HepG2 (cell line): ENCODE results near the gene ENTPD6. TPM values are rescaled to one million over a fixed set of nuclear protein-coding genes. Genes with fewer than 3 reads are reported as not detected.
"Not testable (repeated sequence)": the region's sequence is repeated elsewhere in the genome, so short reads cannot be mapped to it uniquely, and the experiment has no call there.

Source experiments
- FOXP1 ChIP-seq, 2 experiments: fragments of 450-650 bp in 1 of 2; IDR thresholded peaks; 2 replicates each; pipeline ENCODE4 v1.6.1; 2017 to 2018; ENCODE audit warnings: antibody characterized with exemption in 1 of 2
- KDM5B ChIP-seq: sonication (generic); formaldehyde crosslinking; IDR thresholded peaks from 2 replicates; pipeline ENCODE4 v1.4.0; 2020; ENCODE audit warnings: missing genetic modification reagents, mild to moderate bottlenecking, borderline replicate concordance
- MIXL1 ChIP-seq: IDR thresholded peaks from 2 replicates; pipeline ENCODE4 v1.6.1; 2016
- NFKBIZ ChIP-seq: IDR thresholded peaks from 2 replicates; pipeline ENCODE4 v1.6.1; 2018; ENCODE audit warnings: missing genetic modification reagents, missing compliant biosample characterization
- PITX1 ChIP-seq: sonication (generic); formaldehyde crosslinking; IDR thresholded peaks from 2 replicates; pipeline ENCODE4 v1.5.1; 2020; ENCODE audit warnings: mild to moderate bottlenecking, missing genetic modification reagents
- SOX6 ChIP-seq, 2 experiments: fragments of 450-650 bp in 1 of 2; sonication (generic) in 1 of 2; formaldehyde crosslinking in 1 of 2; IDR thresholded peaks; 2 replicates each; pipeline versions ENCODE4 v1.4.0 to v1.6.1; 2017 to 2020; ENCODE audit warnings: antibody characterized with exemption in 1 of 2, mild to moderate bottlenecking in 1 of 2, missing genetic modification reagents in 1 of 2
- TARDBP ChIP-seq: sonication (generic); formaldehyde crosslinking; IDR thresholded peaks from 2 replicates; pipeline ENCODE4 v1.8.0; 2022; ENCODE audit warnings: mild to moderate bottlenecking, missing genetic modification reagents
- ZFP1 ChIP-seq: IDR thresholded peaks from 2 replicates; pipeline ENCODE4 v1.6.1; 2016
- ZMYM3 ChIP-seq: sonication (generic); formaldehyde crosslinking; IDR thresholded peaks from 2 replicates; pipeline ENCODE4 v1.5.1; 2020; ENCODE audit warnings: mild to moderate bottlenecking, missing genetic modification reagents
- ZNF331 ChIP-seq: sonication (generic); formaldehyde crosslinking; IDR thresholded peaks from 2 replicates; pipeline ENCODE4 v1.4.0; 2020; ENCODE audit warnings: missing genetic modification reagents
- ZNF501 ChIP-seq: sonication (generic); formaldehyde crosslinking; IDR thresholded peaks from 2 replicates; pipeline ENCODE4 v1.5.1; 2020; ENCODE audit warnings: mild to moderate bottlenecking, moderate library complexity, missing genetic modification reagents
- ZNF556 ChIP-seq: sonication (generic); formaldehyde crosslinking; IDR thresholded peaks from 2 replicates; pipeline ENCODE4 v1.4.0; 2020; ENCODE audit warnings: mild to moderate bottlenecking, missing genetic modification reagents, borderline replicate concordance
- polyA plus RNA-seq, 8 experiments: library from polyadenylated mRNA; depleted of rRNA in 3 of 8; stranded (reverse) in 7 of 8; unstranded in 1 of 8; fragments of >200 nt; fragmentation: Illumina TruSeq in 4 of 8; extraction: Trizol in 4 of 8; gene quantifications; 2 replicates each; pipeline versions ENCODE4 v1.2.1 to v1.2.3, GENCODE V29; 2011 to 2016; ENCODE audit warnings: low read depth in 4 of 8, missing spikeins in 1 of 8, mixed read lengths in 1 of 8; ENCODE audit not compliant: insufficient read depth in 1 of 8
- total RNA-seq, 5 experiments: library from RNA; depleted of rRNA; stranded (reverse); fragments of >200 nt; fragmentation: Illumina TruSeq; extraction: Trizol; gene quantifications; 2 replicates each; pipeline ENCODE4 v1.2.3, GENCODE V29; 2016; ENCODE audit warnings: low read depth in 1 of 5
- TF ChIP-seq, protein P1 (sequence below): sonication (generic); formaldehyde crosslinking; IDR thresholded peaks from 2 replicates; pipeline ENCODE4 v1.4.0; 2020; ENCODE audit warnings: missing genetic modification reagents, low read depth, mild to moderate bottlenecking, borderline replicate concordance
- TF ChIP-seq, protein P2 (sequence below): sonication (generic); formaldehyde crosslinking; IDR thresholded peaks from 2 replicates; pipeline ENCODE4 v1.5.0; 2020; ENCODE audit warnings: mild to moderate bottlenecking, missing genetic modification reagents, borderline replicate concordance
- TF ChIP-seq, protein P3 (sequence below): sonication (generic); formaldehyde crosslinking; IDR thresholded peaks from 2 replicates; pipeline ENCODE4 v1.4.0; 2020; ENCODE audit warnings: missing genetic modification reagents
- TF ChIP-seq, protein P4 (sequence below), 2 experiments: sonication (generic) in 1 of 2; formaldehyde crosslinking in 1 of 2; IDR thresholded peaks; 2 replicates each; pipeline versions ENCODE4 v1.4.0 to v1.6.1; 2016 to 2020; ENCODE audit warnings: borderline replicate concordance in 1 of 2, low read depth in 1 of 2, mild to moderate bottlenecking in 1 of 2, missing genetic modification reagents in 1 of 2

ENTPD6 gene
- total and polyA plus RNA-seq, 2 of the 13 experiments (the other 11 are each of a cell fraction or from before 2014, with no cell fraction given), result 164 to 172 TPM

DNA sequence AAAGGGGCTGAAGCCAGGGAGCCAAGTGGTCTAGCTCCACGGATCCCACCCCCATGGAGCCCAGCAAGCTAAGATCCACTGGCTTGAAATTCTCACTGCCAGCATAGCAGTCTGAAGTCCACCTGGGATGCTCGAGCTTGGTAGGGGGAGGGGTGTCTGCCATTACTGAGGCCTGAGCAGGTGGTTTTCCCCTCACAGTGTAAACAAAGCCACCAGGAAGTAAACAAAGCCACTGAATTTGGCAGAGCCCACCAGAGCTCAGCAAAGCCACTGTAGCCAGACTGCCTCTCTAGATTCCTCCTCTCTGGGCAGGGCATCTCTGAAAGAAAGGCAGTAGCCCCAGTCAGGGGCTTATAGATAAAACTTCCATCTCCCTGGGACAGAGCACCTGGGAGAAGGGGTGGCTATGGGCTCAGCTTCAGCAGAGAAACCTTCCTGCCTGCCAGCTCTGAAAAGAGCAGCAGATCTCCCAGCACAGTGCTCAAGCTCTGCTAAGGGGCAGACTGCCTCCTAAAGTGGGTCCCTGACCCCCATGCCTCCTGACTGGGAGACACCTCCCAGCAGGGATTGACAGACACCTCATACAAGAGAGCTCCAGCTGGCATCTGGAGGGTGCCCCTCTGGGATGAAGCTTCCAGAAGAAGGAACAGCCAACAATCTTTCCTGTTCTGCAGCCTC, 29.3 kb upstream of the ENTPD6 start (continued):
- TF ChIP-seq, protein P1, sequence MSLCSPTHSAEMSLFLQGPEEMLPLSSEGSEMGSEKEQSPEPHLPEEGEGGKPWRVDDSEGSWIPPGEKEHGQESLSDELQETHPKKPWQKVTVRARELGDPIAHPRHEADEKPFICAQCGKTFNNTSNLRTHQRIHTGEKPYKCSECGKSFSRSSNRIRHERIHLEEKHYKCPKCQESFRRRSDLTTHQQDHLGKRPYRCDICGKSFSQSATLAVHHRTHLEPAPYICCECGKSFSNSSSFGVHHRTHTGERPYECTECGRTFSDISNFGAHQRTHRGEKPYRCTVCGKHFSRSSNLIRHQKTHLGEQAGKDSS (CRISPR knock-in tag), result 0 out of 2 replicates have a peak, but pooled peaks have one; percentile 68
- 0 out of 2 replicates have a peak, but pooled peaks have one; percentile 47 for TF ChIP-seq ZNF331 (CRISPR knock-in tag)
- TF ChIP-seq SOX6 (IDR thresholded peaks at IDR 0.05), result not testable (repeated sequence)
- peak; percentile 61 for TF ChIP-seq SOX6 (CRISPR knock-in tag; IDR thresholded peaks at IDR 0.05)
- peak; percentile 53; the same call in 1 of the 2 replicates for TF ChIP-seq PITX1
- peak; percentile 39; the same call in 1 of the 2 replicates for TF ChIP-seq KDM5B (CRISPR knock-in tag)
- 0 out of 2 replicates have a peak, but pooled peaks have one; percentile 52 for TF ChIP-seq ZFP1 (CRISPR knock-in tag)
- peak; percentile 32; the same call in 1 of the 2 replicates for TF ChIP-seq TARDBP (CRISPR knock-in tag)
- TF ChIP-seq ZNF501 (CRISPR knock-in tag), result 0 out of 2 replicates have a peak, but pooled peaks have one; percentile 36
- TF ChIP-seq ZMYM3 (CRISPR knock-in tag), result 0 out of 2 replicates have a peak, but pooled peaks have one; percentile 62
- TF ChIP-seq, protein P2, sequence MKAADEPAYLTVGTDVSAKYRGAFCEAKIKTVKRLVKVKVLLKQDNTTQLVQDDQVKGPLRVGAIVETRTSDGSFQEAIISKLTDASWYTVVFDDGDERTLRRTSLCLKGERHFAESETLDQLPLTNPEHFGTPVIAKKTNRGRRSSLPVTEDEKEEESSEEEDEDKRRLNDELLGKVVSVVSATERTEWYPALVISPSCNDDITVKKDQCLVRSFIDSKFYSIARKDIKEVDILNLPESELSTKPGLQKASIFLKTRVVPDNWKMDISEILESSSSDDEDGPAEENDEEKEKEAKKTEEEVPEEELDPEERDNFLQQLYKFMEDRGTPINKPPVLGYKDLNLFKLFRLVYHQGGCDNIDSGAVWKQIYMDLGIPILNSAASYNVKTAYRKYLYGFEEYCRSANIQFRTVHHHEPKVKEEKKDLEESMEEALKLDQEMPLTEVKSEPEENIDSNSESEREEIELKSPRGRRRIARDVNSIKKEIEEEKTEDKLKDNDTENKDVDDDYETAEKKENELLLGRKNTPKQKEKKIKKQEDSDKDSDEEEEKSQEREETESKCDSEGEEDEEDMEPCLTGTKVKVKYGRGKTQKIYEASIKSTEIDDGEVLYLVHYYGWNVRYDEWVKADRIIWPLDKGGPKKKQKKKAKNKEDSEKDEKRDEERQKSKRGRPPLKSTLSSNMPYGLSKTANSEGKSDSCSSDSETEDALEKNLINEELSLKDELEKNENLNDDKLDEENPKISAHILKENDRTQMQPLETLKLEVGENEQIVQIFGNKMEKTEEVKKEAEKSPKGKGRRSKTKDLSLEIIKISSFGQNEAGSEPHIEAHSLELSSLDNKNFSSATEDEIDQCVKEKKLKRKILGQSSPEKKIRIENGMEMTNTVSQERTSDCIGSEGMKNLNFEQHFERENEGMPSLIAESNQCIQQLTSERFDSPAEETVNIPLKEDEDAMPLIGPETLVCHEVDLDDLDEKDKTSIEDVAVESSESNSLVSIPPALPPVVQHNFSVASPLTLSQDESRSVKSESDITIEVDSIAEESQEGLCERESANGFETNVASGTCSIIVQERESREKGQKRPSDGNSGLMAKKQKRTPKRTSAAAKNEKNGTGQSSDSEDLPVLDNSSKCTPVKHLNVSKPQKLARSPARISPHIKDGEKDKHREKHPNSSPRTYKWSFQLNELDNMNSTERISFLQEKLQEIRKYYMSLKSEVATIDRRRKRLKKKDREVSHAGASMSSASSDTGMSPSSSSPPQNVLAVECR (CRISPR knock-in tag), result peak; percentile 42; the same call in 1 of the 2 replicates
- TF ChIP-seq, protein P3, sequence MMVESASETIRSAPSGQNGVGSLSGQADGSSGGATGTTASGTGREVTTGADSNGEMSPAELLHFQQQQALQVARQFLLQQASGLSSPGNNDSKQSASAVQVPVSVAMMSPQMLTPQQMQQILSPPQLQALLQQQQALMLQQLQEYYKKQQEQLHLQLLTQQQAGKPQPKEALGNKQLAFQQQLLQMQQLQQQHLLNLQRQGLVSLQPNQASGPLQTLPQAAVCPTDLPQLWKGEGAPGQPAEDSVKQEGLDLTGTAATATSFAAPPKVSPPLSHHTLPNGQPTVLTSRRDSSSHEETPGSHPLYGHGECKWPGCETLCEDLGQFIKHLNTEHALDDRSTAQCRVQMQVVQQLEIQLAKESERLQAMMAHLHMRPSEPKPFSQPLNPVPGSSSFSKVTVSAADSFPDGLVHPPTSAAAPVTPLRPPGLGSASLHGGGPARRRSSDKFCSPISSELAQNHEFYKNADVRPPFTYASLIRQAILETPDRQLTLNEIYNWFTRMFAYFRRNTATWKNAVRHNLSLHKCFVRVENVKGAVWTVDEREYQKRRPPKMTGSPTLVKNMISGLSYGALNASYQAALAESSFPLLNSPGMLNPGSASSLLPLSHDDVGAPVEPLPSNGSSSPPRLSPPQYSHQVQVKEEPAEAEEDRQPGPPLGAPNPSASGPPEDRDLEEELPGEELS (CRISPR knock-in tag), result peak; percentile 82
- TF ChIP-seq NFKBIZ, result 0 out of 2 replicates have a peak, but pooled peaks have one; percentile 47
- TF ChIP-seq ZNF556, result peak; percentile 37; the same call in 1 of the 2 replicates
- TF ChIP-seq MIXL1 (CRISPR knock-in tag), result 0 out of 2 replicates have a peak, but pooled peaks have one; percentile 48
- 0 out of 2 replicates have a peak, but pooled peaks have one; percentile 10 for TF ChIP-seq FOXP1 (IDR thresholded peaks at IDR 0.05)
- peak; percentile 92 for TF ChIP-seq FOXP1 (CRISPR knock-in tag; IDR thresholded peaks at IDR 0.05)
- TF ChIP-seq, protein P4, sequence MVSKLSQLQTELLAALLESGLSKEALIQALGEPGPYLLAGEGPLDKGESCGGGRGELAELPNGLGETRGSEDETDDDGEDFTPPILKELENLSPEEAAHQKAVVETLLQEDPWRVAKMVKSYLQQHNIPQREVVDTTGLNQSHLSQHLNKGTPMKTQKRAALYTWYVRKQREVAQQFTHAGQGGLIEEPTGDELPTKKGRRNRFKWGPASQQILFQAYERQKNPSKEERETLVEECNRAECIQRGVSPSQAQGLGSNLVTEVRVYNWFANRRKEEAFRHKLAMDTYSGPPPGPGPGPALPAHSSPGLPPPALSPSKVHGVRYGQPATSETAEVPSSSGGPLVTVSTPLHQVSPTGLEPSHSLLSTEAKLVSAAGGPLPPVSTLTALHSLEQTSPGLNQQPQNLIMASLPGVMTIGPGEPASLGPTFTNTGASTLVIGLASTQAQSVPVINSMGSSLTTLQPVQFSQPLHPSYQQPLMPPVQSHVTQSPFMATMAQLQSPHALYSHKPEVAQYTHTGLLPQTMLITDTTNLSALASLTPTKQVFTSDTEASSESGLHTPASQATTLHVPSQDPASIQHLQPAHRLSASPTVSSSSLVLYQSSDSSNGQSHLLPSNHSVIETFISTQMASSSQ (IDR thresholded peaks at IDR 0.05; ENCODE audit: low read depth), result 0 out of 2 replicates have a peak, but pooled peaks have one; percentile 20
- TF ChIP-seq, protein P4 (CRISPR knock-in tag; IDR thresholded peaks at IDR 0.05; ENCODE audit: borderline replicate concordance), result not testable (repeated sequence)
